CD1c-positive myeloid dendritic cell (primary cell): ENCODE measurements around the gene RPL12.

ENCODE experiments used
- DNase-seq: peaks from one replicate; pipeline ENCODE4 v3.0.0-alpha.2; 2016; ENCODE audit errors: extremely low spot score

RPL12 gene

GRCh38 chr9:127438394-127438793 is 12.8 kb downstream of the RPL12 start:
- no peak for DNase-seq

- DNase-seq, result no peak
Measured at GRCh38 chr9:127437497-127438264, 13.5 kb downstream of the RPL12 start.

DNA sequence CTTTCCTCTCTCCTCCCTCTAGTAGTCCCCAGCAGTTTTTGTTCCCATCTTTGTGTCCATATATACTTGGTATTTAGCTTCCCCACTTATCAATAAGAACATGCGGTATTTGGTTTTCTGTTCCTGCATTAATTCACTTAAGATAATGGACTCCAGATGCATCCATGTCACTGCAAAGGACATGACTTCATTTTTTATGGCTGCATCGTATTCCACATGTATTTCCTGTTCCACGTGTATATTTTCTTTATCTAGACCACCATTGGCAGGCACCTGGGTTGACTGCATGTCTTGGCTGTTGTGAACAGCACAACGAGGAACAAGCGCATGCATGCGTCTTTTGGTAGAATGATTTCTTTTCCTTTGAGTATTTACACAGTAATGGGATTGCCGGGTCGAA is 20.8 kb downstream of the RPL12 start:
- DNase-seq, result no peak

GRCh38 chr9:127428348-127428747 is 22.9 kb downstream of the RPL12 start:
- DNase-seq, result no peak

DNA sequence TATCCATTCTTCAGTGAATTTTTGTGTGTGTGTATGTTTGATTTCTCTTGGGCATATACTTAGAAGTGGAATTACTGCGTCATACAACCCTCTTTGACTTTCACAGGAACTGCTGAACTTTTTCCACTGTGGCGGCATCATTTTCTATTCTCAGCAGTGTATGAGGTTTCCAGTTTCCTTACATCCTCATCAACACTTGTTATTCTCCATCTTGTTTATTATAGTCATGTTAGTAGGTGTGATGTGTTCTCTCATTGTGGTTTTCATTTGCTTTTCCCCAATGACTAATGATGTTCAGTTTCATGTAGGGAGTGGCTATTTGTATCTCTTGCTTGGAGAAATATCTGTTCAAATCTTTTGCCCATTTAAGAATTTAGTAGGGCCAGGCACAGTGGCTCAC is 24.4 kb downstream of the RPL12 start:
- no peak for DNase-seq

GRCh38 chr9:127424676-127424999 is 26.6 kb downstream of the RPL12 start:
- DNase-seq, result no peak

- DNase-seq, result peak; percentile 94
Measured at GRCh38 chr9:127423934-127424675, 27.1 kb downstream of the RPL12 start, which contains the start of gene ZNF79. Gene ZNF79, plus strand, starts transcription at chr9:127424382. Its CDS starts 406 bp downstream, at chr9:127424788.

GRCh38 chr9:127423476-127423933 is 27.7 kb downstream of the RPL12 start:
- no peak for DNase-seq

DNA sequence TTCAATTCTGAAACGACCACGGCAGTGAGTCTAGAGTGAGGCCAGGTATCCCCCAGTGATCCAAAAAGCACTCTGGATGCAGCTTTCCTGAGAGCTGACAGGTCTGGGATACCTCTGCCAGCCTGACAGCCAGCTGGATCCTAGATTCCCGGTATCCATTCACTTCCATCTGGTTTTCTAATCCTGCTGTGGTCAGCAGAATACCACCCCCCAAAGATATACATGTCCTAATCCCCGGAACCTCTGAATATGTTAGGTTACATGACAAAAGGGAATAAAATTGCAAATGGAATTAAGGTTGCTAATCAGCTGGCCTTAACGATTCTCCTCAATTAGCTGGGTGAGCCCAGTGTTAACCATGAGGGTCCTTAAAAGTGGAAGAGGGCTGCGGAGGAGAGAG is 28.4 kb downstream of the RPL12 start:
- DNase-seq, result no peak

DNA sequence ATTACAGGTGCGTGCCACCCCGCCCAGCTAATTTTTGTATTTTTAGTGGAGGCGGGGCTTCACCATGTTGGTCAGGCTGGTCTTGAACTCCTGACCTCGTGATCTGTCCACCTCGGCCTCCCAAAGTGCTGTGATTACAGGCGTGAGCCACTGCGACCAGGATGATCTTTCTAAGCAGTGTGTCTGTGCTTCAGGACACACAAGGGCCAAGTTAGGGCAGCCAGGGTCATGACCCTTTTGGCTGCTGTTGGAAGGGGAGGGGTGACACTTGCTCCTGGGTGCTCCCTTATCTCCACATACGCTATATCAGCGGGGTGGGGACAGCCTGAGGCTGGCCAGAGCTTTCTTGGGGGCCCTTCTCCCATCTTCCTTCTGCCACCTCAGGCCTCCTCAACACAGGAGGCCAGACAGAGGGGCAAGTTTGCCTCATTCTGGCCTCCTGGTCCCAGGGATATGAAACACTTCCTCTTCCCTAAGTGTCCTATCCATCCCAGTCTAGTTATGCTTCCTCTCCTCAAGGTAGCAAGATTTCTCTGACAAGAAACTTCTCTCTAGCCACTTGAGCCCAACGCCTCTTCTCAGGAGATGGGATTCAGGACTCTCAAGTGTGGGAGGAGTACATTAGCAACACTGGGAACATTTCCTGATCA is 28.9 kb downstream of the RPL12 start:
- DNase-seq, result no peak

DNA sequence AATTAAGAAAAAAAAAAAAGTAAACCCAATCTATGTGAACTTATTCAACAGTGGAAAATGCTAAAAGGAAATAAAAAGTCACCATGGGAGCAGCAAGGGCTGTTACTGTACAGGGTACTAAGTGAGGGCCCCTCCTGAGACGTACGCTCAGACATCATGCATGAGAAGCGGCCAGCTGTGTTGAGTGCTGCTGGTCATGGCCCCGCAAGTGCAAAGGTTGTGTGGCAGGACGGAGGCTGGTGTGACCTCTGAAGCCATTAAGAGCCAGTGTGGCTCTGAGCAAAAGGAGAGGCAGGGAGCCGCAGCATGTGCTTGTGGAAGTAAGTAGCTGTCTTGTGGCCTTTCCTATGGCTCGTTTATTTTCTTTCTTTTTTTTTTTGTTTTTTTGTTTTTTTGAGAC is 30.1 kb downstream of the RPL12 start:
- no peak for DNase-seq

DNA sequence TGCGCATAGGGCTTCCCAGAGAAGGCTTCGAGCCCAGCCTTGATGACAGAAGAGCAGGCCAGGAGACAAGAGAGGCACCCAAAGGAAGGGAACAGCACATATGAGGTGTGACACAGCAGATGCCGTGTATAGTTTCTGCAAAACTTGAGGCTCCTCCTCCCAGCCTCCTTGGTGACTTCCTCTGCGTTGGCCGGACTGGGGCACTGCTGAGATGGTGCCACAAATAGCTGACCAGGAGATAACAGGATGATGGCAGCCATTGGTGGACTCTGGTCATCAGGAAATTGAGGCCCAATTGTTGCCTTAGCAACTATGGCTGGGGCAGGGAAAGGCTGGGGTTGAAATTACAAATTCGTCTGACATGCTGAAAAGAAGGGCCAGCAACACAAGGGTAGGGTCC is 31.9 kb downstream of the RPL12 start:
- DNase-seq, result peak; percentile 26

- DNase-seq, result peak; percentile 45
Measured at GRCh38 chr9:127418037-127418471, 33.2 kb downstream of the RPL12 start.

GRCh38 chr9:127417131-127418036 is 33.8 kb downstream of the RPL12 start:
- DNase-seq, result no peak

- no peak for DNase-seq
Measured at GRCh38 chr9:127415657-127416056, 35.5 kb downstream of the RPL12 start.

DNA sequence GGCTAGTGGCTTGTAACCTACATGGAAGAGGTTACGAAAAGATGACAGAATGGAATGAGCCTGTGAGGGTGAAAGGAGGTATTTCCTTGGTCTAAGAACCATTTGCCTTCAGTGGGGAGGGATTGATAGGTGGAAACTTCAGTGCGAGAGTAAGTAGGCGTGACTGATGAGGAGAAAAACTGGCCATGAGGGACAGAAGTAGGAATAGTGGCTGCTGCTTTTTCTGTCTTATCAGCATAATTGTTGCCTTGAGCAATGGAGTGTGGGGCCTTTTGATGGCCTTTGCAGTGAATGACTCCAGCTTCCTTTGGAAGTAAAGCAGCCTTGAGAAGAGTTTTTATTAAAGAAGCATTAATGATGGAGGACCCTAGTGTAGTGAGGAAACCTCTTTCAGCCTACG is 36.1 kb downstream of the RPL12 start:
- no peak for DNase-seq

DNA sequence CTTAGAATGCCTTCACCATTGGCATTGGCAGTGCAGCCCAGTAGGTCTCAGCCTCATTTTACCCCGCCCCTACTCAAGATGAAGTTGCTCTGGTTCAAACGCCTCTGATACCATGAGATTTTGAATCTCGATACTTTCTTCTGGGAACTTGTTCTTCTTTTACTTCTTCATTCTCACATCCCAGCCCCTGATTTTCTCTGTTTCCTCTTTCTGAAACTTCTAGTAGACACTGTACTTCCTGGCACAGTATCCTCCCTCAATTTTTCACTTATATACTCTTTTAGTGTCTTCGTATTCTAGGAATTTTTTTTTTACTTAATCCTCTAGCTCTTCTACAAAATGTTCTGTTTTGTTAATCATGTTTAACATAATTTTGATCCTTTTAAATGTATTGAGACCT is 40.1 kb downstream of the RPL12 start:
- DNase-seq, result peak; percentile 67

- no peak for DNase-seq
Measured at GRCh38 chr9:127407492-127407843, 43.7 kb downstream of the RPL12 start.

DNA sequence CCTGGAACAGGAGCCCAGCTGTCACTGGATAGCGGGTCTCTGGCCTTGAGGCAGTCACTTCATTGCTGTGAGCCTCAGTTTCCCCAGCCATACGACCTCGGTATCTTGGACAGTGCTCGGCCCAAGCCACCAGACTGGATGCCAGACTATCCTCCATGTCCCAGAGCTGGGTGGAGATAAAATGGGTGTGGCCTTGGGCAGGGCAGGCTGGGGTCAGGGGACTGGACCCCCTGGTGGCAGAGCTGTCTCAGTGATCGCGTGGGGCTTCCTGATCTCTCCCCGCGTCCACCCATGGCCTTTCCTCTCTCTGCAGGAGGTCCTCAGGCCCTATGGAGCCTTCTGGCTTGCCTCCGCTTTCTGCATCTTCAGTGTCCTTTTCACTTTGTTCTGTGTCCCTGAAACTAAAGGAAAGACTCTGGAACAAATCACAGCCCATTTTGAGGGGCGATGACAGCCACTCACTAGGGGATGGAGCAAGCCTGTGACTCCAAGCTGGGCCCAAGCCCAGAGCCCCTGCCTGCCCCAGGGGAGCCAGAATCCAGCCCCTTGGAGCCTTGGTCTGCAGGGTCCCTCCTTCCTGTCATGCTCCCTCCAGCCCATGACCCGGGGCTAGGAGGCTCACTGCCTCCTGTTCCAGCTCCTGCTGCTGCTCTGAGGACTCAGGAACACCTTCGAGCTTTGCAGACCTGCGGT is 44.3 kb downstream of the RPL12 start:
- DNase-seq, result no peak

- no peak for DNase-seq
Measured at GRCh38 chr9:127405344-127406125, 45.7 kb downstream of the RPL12 start.
